Central memory CD8-positive, alpha-beta T cell (primary cell): ENCODE results near the gene HDGFL2.

ENCODE experiments used
- ATAC-seq: fragments of 150-1000 bp; cut with Tn5 transposase; replicated peaks from 2 replicates; pipeline ENCODE4 v1.10.0; 2022; ENCODE audit warnings: mild to moderate bottlenecking, moderate FRiP score, moderate number of reproducible peaks; ENCODE audit not compliant: poor library complexity, severe bottlenecking; ENCODE audit errors: extremely low read depth
- DNase-seq, 2 donors: peaks; one replicate each; pipeline ENCODE4 v3.0.0; 2021; ENCODE audit warnings: low spot score in 2 of 2
- H3K27ac Mint-ChIP-seq: one replicate; pipeline ENCODE4 v1.8.0; 2022; ENCODE audit warnings: low read depth, mild to moderate bottlenecking, moderate library complexity, mixed read lengths
- H3K27me3 Mint-ChIP-seq: one replicate; pipeline ENCODE4 v1.8.0; 2022; ENCODE audit warnings: mixed read lengths
- H3K36me3 Mint-ChIP-seq: one replicate; pipeline ENCODE4 v1.8.0; 2022; ENCODE audit warnings: mild to moderate bottlenecking, moderate library complexity, mixed read lengths; ENCODE audit not compliant: insufficient read depth
- H3K4me1 Mint-ChIP-seq: one replicate; pipeline ENCODE4 v1.8.0; 2022; ENCODE audit warnings: mixed read lengths
- H3K4me3 Mint-ChIP-seq: one replicate; pipeline ENCODE4 v1.8.0; 2022; ENCODE audit warnings: mild to moderate bottlenecking, moderate library complexity, mixed read lengths
- H3K9me3 Mint-ChIP-seq: one replicate; pipeline ENCODE4 v1.8.0; 2022; ENCODE audit warnings: mixed read lengths

HDGFL2 gene

GRCh38 chr19:4510435-4511255, 38.5 kb downstream of the HDGFL2 start:
- ATAC-seq (no peak), DNase-seq (no peak)
- no peaks in the 10 kb centered on the region for H3K27me3 Mint-ChIP-seq
- peaks cover 2% of the 10 kb centered on the region for H3K36me3 Mint-ChIP-seq
- peaks cover 11% of the 10 kb centered on the region for H3K4me1 Mint-ChIP-seq
- no peak overlapping the region for H3K4me3 Mint-ChIP-seq
- no peaks in the 10 kb centered on the region for H3K9me3 Mint-ChIP-seq
- no peak overlapping the region for H3K27ac Mint-ChIP-seq

GRCh38 chr19:4511300-4512054, 39.4 kb downstream of the HDGFL2 start:
- ATAC-seq = no peak
- H3K27ac Mint-ChIP-seq = no peak overlapping the region

GRCh38 chr19:4512070-4512469, 40.0 kb downstream of the HDGFL2 start:
- no peak overlapping the region for H3K4me3 Mint-ChIP-seq
- no peaks in the 10 kb centered on the region for H3K4me1 Mint-ChIP-seq
- no peaks in the 10 kb centered on the region for H3K9me3 Mint-ChIP-seq
- ATAC-seq (no peak), DNase-seq (no peak)
- H3K27ac Mint-ChIP-seq = no peak overlapping the region
- H3K36me3 Mint-ChIP-seq = no peaks in the 10 kb centered on the region
- no peaks in the 10 kb centered on the region for H3K27me3 Mint-ChIP-seq

More at GRCh38 chr19:4511300-4512054, 39.4 kb downstream of the HDGFL2 start:
- Mint-ChIP-seq H3K27me3 (no peaks in the 10 kb centered on the region), H3K36me3 (no peaks in the 10 kb centered on the region), H3K4me1 (peaks cover 3% of the 10 kb centered on the region), H3K4me3 (no peak overlapping the region), H3K9me3 (no peaks in the 10 kb centered on the region)
- no peak for DNase-seq

GRCh38 chr19:4513248-4513647, 41.2 kb downstream of the HDGFL2 start:
- Mint-ChIP-seq H3K27ac (no peak overlapping the region), H3K36me3 (no peaks in the 10 kb centered on the region), H3K4me3 (no peak overlapping the region), H3K4me1 (no peaks in the 10 kb centered on the region), H3K9me3 (no peaks in the 10 kb centered on the region), H3K27me3 (no peaks in the 10 kb centered on the region)
- DNase-seq = no peak
- ATAC-seq = no peak

DNA sequence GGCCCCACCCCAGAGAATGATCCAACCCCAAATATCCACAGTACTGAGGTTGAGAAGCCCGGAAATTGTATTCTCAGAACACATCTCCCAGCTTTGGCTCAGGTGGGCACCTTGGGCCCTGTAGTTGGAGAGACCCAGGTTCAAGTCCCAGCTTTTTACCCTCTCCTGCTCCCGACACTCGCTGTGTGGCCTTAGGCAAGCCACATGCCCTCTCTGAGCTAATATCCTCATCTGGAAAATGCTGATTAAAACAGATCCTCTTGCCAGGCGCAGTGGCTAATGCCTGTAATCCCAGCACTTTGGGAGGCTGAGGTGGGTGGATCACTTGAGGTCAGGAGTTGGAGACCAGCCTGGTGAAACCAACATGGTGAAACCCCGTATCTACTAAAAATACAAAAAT, 43.6 kb downstream of the HDGFL2 start:
- H3K27me3 Mint-ChIP-seq = peaks cover 10% of the 10 kb centered on the region
- H3K9me3 Mint-ChIP-seq = no peaks in the 10 kb centered on the region
- no peaks in the 10 kb centered on the region for H3K36me3 Mint-ChIP-seq
- peaks cover 5% of the 10 kb centered on the region for H3K4me1 Mint-ChIP-seq
- H3K4me3 Mint-ChIP-seq = no peak overlapping the region
- DNase-seq (no peak), ATAC-seq (no peak)
- no peak overlapping the region for H3K27ac Mint-ChIP-seq

DNA sequence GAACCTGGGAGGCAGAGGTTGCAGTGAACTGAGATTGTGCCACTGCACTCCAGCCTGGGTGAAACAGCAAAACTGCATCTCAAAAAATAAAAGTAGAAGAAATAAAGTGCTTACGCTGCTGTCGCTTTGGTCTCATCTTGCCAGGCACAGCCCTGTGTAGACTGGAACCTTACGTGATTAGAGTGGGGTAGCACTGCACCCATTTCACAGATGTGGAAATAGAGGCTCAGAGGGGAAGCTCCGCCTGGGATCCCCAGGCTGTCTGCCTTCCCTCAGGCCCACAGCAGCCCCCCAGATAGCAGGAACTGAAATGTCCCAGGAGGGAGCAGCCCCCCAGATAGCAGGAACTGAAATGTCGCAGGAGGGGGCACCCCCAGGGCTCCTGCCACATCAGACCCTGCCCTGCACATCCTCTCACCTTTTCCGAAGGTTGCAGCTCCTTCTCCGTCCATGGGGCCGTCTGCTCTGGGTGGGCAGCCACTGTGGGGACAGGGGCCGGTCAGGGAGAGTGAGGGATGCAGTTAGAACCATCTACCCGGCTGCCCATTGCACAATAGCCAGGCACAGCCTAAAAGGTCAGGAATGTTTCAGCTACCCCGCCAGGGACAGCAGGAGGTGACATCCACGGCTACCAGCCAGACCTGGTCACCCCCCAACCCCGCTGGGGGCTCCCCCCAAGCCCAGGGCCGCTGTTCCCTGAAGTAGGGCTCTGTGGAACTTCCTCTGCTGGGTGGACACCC, 44.3 kb downstream of the HDGFL2 start:
- no peaks in the 10 kb centered on the region for H3K36me3 Mint-ChIP-seq
- no peaks in the 10 kb centered on the region for H3K9me3 Mint-ChIP-seq
- peaks cover 17% of the 10 kb centered on the region for H3K27me3 Mint-ChIP-seq
- ATAC-seq (no peak), DNase-seq (no peak)
- no peak overlapping the region for H3K27ac Mint-ChIP-seq
- no peak overlapping the region for H3K4me3 Mint-ChIP-seq
- peaks cover 5% of the 10 kb centered on the region for H3K4me1 Mint-ChIP-seq

DNA sequence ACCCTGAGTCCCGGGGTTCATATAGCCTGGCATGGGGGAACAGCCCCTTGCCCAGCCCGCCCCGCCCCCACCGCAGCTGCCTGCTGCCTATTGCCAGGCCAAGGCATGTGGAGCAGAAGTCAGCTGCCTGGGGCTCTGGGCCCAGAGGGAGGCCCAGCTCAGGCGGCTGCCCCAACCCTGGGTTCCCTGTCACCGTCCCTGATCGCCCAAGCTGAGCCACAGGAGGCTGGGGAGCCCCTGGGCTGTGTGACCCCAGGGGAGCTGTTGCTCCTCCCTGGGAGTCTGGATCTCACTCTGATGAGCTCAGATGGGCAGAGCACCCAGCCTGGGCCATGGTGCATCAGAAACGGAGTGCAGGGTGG, 44.8 kb downstream of the HDGFL2 start:
- Mint-ChIP-seq H3K4me1 (peaks cover 5% of the 10 kb centered on the region), H3K9me3 (no peaks in the 10 kb centered on the region), H3K27me3 (peaks cover 22% of the 10 kb centered on the region), H3K27ac (no peak overlapping the region), H3K36me3 (no peaks in the 10 kb centered on the region), H3K4me3 (no peak overlapping the region)
- ATAC-seq = no peak
- DNase-seq = no peak

- H3K4me3 Mint-ChIP-seq = no peak overlapping the region
- H3K27me3 Mint-ChIP-seq = peaks cover 22% of the 10 kb centered on the region
- peaks cover 5% of the 10 kb centered on the region for H3K4me1 Mint-ChIP-seq
- no peaks in the 10 kb centered on the region for H3K36me3 Mint-ChIP-seq
- ATAC-seq (no peak), DNase-seq (no peak)
- H3K9me3 Mint-ChIP-seq = no peaks in the 10 kb centered on the region
- no peak overlapping the region for H3K27ac Mint-ChIP-seq
These were observed 45.5 kb downstream of the HDGFL2 start for GRCh38 chr19:4517451-4518057.

DNA sequence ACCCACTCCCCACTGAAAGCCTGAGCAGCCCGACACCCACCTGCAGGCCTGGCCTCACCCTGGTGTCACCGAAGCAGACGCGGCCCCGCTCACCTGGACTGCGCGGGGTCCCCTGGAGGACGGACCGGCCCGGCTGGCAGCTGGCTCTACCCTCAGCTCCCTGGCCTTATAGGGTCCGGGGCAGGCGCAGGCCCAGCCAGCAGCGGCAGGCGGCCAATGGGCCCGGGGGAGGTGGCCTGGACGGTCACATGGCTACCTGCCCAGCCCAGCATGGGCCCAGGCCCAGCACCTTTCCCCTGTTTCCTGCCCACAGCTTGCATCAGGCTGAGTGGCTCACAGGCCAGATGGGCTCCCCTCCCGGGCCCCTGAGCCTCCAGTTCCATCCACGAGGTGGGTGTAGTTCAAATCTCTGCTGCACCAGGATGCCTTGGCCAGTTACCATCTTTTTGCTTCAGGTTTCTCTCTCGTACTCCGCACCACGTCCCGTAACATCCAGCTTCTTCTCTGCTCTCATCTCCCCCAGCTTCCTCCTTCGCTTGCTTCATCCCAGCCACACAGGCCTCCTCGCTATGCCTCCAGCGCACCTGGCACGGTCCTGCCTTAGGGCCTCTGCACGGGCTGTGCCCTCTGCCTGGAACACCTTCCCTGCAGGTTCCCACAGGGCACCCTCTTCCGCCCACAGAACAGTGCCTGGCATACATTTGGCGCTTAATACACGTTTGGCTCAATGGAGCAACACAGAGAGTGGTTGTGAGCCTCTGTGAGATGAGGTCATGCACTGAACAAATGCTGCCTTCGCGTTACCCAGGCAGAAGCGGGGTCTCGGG, 46.5 kb downstream of the HDGFL2 start, which contains the start of gene PLIN4:
Gene PLIN4, minus strand, starts transcription at position 142 of the 827 bp plus-strand sequence. CDS start 214 bp downstream, outside the sequence.
- H3K4me1 Mint-ChIP-seq = peaks cover 5% of the 10 kb centered on the region
- ATAC-seq (no peak), DNase-seq (no peak)
- peaks cover 22% of the 10 kb centered on the region for H3K27me3 Mint-ChIP-seq
- H3K4me3 Mint-ChIP-seq = no peak within 1 kb of the TSS
- no peaks in the 10 kb centered on the region for H3K36me3 Mint-ChIP-seq
- no peak within 1 kb of the TSS for H3K27ac Mint-ChIP-seq
- no peaks in the 10 kb centered on the region for H3K9me3 Mint-ChIP-seq

DNA sequence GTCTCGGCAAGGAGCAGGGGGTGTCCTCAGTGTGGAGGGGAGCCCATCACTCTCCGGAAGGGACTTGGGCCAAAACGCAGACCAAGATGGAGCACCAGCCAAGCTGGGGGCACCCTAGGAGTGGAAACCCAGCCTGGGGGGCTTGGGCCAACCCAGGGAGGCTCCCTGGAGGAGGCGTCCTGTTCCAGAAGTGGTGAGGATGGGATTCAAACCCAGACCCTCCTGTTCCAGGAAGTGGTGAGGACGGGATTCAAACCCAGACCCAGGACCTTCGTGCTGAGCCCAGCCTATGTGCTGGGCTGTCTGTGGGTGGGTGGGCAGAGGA, 47.0 kb downstream of the HDGFL2 start:
- Mint-ChIP-seq H3K36me3 (no peaks in the 10 kb centered on the region), H3K27me3 (peaks cover 22% of the 10 kb centered on the region), H3K4me1 (peaks cover 5% of the 10 kb centered on the region), H3K4me3 (no peak overlapping the region), H3K27ac (no peak overlapping the region), H3K9me3 (no peaks in the 10 kb centered on the region)
- ATAC-seq (no peak), DNase-seq (no peak)

GRCh38 chr19:4519521-4520277, 47.6 kb downstream of the HDGFL2 start:
- H3K4me3 Mint-ChIP-seq = no peak overlapping the region

More at GRCh38 chr19:4519521-4520277, 47.6 kb downstream of the HDGFL2 start:
- no peak for ATAC-seq
- H3K36me3 Mint-ChIP-seq = no peaks in the 10 kb centered on the region
- DNase-seq = no peak
- peaks cover 5% of the 10 kb centered on the region for H3K4me1 Mint-ChIP-seq
- H3K27ac Mint-ChIP-seq = no peak overlapping the region
- no peaks in the 10 kb centered on the region for H3K9me3 Mint-ChIP-seq
- peaks cover 22% of the 10 kb centered on the region for H3K27me3 Mint-ChIP-seq
